Suprapubic skin (tissue), 4 donors: ENCODE data around the gene TEX53. TPM values are rescaled to one million over a fixed set of nuclear protein-coding genes. Genes with fewer than 3 reads are reported as not detected.

Source experiments
- DNase-seq, 2 donors: peaks; one replicate each; pipeline ENCODE4 v3.0.0-alpha.2; 2019; ENCODE audit warnings: low spot score in 2 of 2
- H3K27ac ChIP-seq: fragments of 200-600 bp; sonication (generic); one replicate; pipeline ENCODE4 v1.5.1; 2019
- H3K27me3 ChIP-seq: fragments of 200-600 bp; sonication (generic); one replicate; pipeline ENCODE4 v1.5.1; 2019
- H3K36me3 ChIP-seq: fragments of 200-600 bp; sonication (generic); one replicate; pipeline ENCODE4 v1.5.1; 2019
- H3K4me1 ChIP-seq: fragments of 200-600 bp; sonication (generic); one replicate; pipeline ENCODE4 v1.5.1; 2019
- H3K4me3 ChIP-seq: fragments of 200-600 bp; sonication (generic); one replicate; pipeline ENCODE4 v1.5.1; 2019; ENCODE audit warnings: mild to moderate bottlenecking
- H3K9me3 ChIP-seq: fragments of 200-600 bp; sonication (generic); one replicate; pipeline ENCODE4 v1.5.1; 2019
- CTCF ChIP-seq, 2 donors: fragments of 200-600 bp in 1 of 2; fragments of 450-650 bp in 1 of 2; sonication (generic) in 1 of 2; IDR thresholded peaks; one replicate each; pipeline ENCODE4 v1.5.1; 2016 to 2019; ENCODE audit warnings: antibody characterized with exemption in 2 of 2, mild to moderate bottlenecking in 1 of 2, moderate library complexity in 1 of 2
- EP300 ChIP-seq: sonication (generic); formaldehyde crosslinking; IDR thresholded peaks from one replicate; pipeline ENCODE4 v1.6.1; 2017; ENCODE audit warnings: antibody characterized with exemption
- POLR2A ChIP-seq, 2 donors: fragments of 450-650 bp; IDR thresholded peaks; one replicate each; pipeline ENCODE4 v1.6.1; 2017; ENCODE audit warnings: antibody characterized with exemption in 2 of 2, mild to moderate bottlenecking in 2 of 2, moderate library complexity in 2 of 2
- POLR2AphosphoS5 ChIP-seq, 3 donors: sonication (generic); formaldehyde crosslinking; IDR thresholded peaks; one replicate each; pipeline ENCODE4 v1.6.1; 2017; ENCODE audit warnings: antibody characterized with exemption in 3 of 3
- WGBS: methylation state at CpG from one replicate; pipeline ENCODE4 v1.1.5; 2018; 5-methylcytosine and 5-hydroxymethylcytosine counted together
- total RNA-seq, 4 donors: library from RNA; depleted of rRNA; stranded (reverse); fragments of >200 nt; gene quantifications; one replicate each; pipeline ENCODE4 v1.1.0, GENCODE V29; 2016

The TEX53 gene
- total RNA-seq, 4 donors from 2014 or later: not detected

DNA sequence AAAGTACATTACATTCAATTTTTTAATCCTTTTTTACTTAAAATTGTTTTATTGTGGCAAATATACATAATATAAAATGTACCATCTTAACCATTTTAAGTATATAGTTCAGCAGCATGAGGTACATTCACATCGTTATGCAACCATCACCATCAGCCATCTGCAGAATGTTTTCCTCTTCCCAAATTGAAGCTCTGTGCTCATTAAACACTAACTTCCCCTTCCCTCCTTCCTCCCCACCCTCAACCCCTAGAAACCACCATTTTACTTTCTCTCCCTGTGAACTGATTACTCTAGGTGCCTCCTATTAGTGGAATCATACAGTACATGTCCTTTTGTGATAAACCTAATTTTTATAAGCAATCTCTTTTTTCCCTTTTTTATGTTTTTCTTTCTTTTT lies 15.6 kb downstream of the TEX53 start:
- H3K4me1 ChIP-seq: no peaks in the 10 kb centered on the region
- TF ChIP-seq EP300: no peak
- TF ChIP-seq POLR2A (IDR thresholded peaks at IDR 0.05): no peak
- TF ChIP-seq POLR2AphosphoS5 (IDR thresholded peaks at IDR 0.05): no peak
- no peak for TF ChIP-seq CTCF (IDR thresholded peaks at IDR 0.05)
- no peak overlapping the region for H3K27ac ChIP-seq
- H3K4me3 ChIP-seq: no peak overlapping the region
- 67% methylated on average over 1 of the region's 1 CpG for WGBS
- no peak for DNase-seq
- no peaks in the 10 kb centered on the region for H3K27me3 ChIP-seq
- H3K36me3 ChIP-seq: peaks cover 52% of the 10 kb centered on the region
- no peaks in the 10 kb centered on the region for H3K9me3 ChIP-seq

DNA sequence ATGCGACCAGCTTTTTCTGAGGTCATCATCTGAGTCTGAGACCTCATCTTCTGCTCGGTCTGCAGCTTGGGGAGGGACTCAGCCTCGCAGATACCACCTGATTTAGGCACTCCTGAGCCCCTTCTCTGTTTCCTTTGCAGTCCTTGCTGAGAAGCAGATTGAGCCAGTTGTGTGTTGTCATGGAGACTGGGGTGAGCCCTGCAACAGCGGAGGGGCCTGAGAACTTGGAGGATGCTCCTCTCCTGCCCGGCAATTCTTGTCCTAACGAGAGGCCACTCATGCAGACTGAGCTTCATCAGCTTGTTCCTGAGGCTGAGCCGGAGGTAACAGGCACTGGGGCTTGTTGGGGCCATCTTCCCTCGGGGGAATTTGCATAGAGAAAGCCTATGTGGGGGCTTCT lies 19.2 kb downstream of the TEX53 start:
- Histone ChIP-seq H3K36me3 (peaks cover 65% of the 10 kb centered on the region), H3K9me3 (no peaks in the 10 kb centered on the region)

DNA sequence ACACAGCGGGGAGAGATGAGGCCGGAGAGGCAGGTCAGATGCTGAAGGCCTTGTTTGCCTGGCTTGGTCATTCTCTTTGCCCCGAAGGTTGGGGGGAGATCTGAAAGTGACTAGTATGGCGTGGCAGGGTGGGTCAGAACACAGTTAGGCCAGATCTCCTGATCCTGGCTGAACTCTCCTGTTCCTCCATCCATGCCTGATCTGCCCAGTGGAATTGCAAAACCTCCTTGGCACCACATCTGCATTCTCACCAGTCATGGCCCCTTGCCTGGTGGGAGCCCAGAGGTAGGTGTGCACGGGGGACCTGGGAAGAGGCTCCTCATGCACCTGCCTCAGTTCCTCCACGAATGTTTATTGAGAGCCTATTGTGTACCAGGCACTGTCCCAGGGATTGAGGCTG lies 23.2 kb downstream of the TEX53 start:
- WGBS: 93% methylated on average over 6 of the region's 6 CpGs
- H3K4me1 ChIP-seq: no peaks in the 10 kb centered on the region
- peaks cover 65% of the 10 kb centered on the region for H3K36me3 ChIP-seq
- DNase-seq: no peak
- H3K27ac ChIP-seq: no peak overlapping the region
- H3K4me3 ChIP-seq: no peak overlapping the region
- H3K27me3 ChIP-seq: no peaks in the 10 kb centered on the region
- TF ChIP-seq POLR2A (IDR thresholded peaks at IDR 0.05) (no peak), CTCF (IDR thresholded peaks at IDR 0.05) (no peak), EP300 (no peak), POLR2AphosphoS5 (IDR thresholded peaks at IDR 0.05) (no peak)
- H3K9me3 ChIP-seq: no peaks in the 10 kb centered on the region

More for the DNA sequence above, 19.2 kb downstream of the TEX53 start:
- Histone ChIP-seq H3K27ac (no peak overlapping the region), H3K27me3 (no peaks in the 10 kb centered on the region), H3K4me3 (no peak overlapping the region), H3K4me1 (no peaks in the 10 kb centered on the region)
- WGBS: 90% methylated on average over 7 of the region's 8 CpGs
- DNase-seq: no peak
- no peak for TF ChIP-seq POLR2AphosphoS5 (IDR thresholded peaks at IDR 0.05)
- no peak for TF ChIP-seq CTCF (IDR thresholded peaks at IDR 0.05)
- TF ChIP-seq EP300: no peak
- no peak for TF ChIP-seq POLR2A (IDR thresholded peaks at IDR 0.05)

- 90% methylated on average over 10 of the region's 11 CpGs for WGBS
- DNase-seq: no peak
Observed at GRCh38 chr9:114633438-114634089, 24.0 kb downstream of the TEX53 start.

GRCh38 chr9:114631166-114631565 lies 26.4 kb downstream of the TEX53 start:
- DNase-seq: no peak
- TF ChIP-seq POLR2AphosphoS5 (IDR thresholded peaks at IDR 0.05) (no peak), EP300 (no peak), CTCF (IDR thresholded peaks at IDR 0.05) (no peak), POLR2A (IDR thresholded peaks at IDR 0.05) (no peak)
- no peak overlapping the region for H3K4me3 ChIP-seq
- no peaks in the 10 kb centered on the region for H3K27me3 ChIP-seq
- H3K4me1 ChIP-seq: no peaks in the 10 kb centered on the region
- WGBS: 0% methylated on average over 2 of the region's 2 CpGs
- no peaks in the 10 kb centered on the region for H3K9me3 ChIP-seq
- peaks cover 68% of the 10 kb centered on the region for H3K36me3 ChIP-seq
- no peak overlapping the region for H3K27ac ChIP-seq

More at GRCh38 chr9:114633438-114634089, 24.0 kb downstream of the TEX53 start:
- no peak overlapping the region for H3K4me3 ChIP-seq
- H3K27me3 ChIP-seq: no peaks in the 10 kb centered on the region
- peaks cover 65% of the 10 kb centered on the region for H3K36me3 ChIP-seq
- no peaks in the 10 kb centered on the region for H3K4me1 ChIP-seq
- no peaks in the 10 kb centered on the region for H3K9me3 ChIP-seq
- TF ChIP-seq EP300: no peak
- no peak for TF ChIP-seq CTCF (IDR thresholded peaks at IDR 0.05)
- TF ChIP-seq POLR2A (IDR thresholded peaks at IDR 0.05): no peak
- TF ChIP-seq POLR2AphosphoS5 (IDR thresholded peaks at IDR 0.05): no peak
- no peak overlapping the region for H3K27ac ChIP-seq
